Calu3 (cell line): ENCODE measurements around the gene AGBL4. TPM values are rescaled to one million over a fixed set of nuclear protein-coding genes. Genes with fewer than 3 reads are reported as not detected.

Experiments
- BruUV-seq: library from RNA; stranded (reverse); fragments of 400-500 nt; replicated peaks from 2 replicates; lab custom pipeline; 2021; lab: Mats Ljungman, UMichigan
- CTCF ChIA-PET: fragments of 300-600 bp; sonication (Branson Sonifier 250); formaldehyde crosslinking; loops from one replicate; lab custom pipeline; 2022; ENCODE audit warnings: antibody characterized with exemption; lab: Charles Lee
- DNase-seq: peaks from one replicate; pipeline ENCODE4 v3.0.0; 2022
- H3K27ac Mint-ChIP-seq: one replicate; pipeline ENCODE4 v1.8.0; 2022; ENCODE audit warnings: mixed read lengths; ENCODE audit not compliant: unreplicated experiment
- H3K27me3 Mint-ChIP-seq: one replicate; pipeline ENCODE4 v1.8.0; 2022; ENCODE audit warnings: mixed read lengths; ENCODE audit not compliant: unreplicated experiment
- H3K36me3 Mint-ChIP-seq: one replicate; pipeline ENCODE4 v1.8.0; 2022; ENCODE audit warnings: mild to moderate bottlenecking, moderate library complexity, mixed read lengths; ENCODE audit not compliant: insufficient read depth, unreplicated experiment
- H3K4me1 Mint-ChIP-seq: one replicate; pipeline ENCODE4 v1.8.0; 2022; ENCODE audit warnings: mild to moderate bottlenecking, low read depth, mixed read lengths; ENCODE audit not compliant: unreplicated experiment
- H3K4me3 Mint-ChIP-seq: one replicate; pipeline ENCODE4 v1.8.0; 2022; ENCODE audit warnings: mild to moderate bottlenecking, low read depth, moderate library complexity, mixed read lengths; ENCODE audit not compliant: unreplicated experiment
- H3K9me3 Mint-ChIP-seq: one replicate; pipeline ENCODE4 v1.8.0; 2022; ENCODE audit warnings: low read depth, mixed read lengths; ENCODE audit not compliant: unreplicated experiment
- CTCF ChIP-seq: fragments of 200-600 bp; IDR thresholded peaks from one replicate; pipeline ENCODE4 v1.8.0; 2022; ENCODE audit warnings: antibody characterized with exemption; ENCODE audit not compliant: unreplicated experiment
- intact Hi-C: fragments of 100-400 bp; cut with micrococcal nuclease; formaldehyde crosslinking; loops from one replicate; pipeline ENCODE4 v1.10.0; 2022; ENCODE audit not compliant: unreplicated experiment
- total RNA-seq: library from RNA; stranded (reverse); gene quantifications from 2 replicates; pipeline ENCODE4 v1.2.3, GENCODE V29; 2022

Gene AGBL4
- total RNA-seq, 1 experiment from 2014 or later, result not detected

- peaks cover 76% of the 10 kb centered on the region for H3K27me3 Mint-ChIP-seq
- H3K4me1 Mint-ChIP-seq, result no peaks in the 10 kb centered on the region
- H3K36me3 Mint-ChIP-seq, result no peaks in the 10 kb centered on the region
- no peak overlapping the region for H3K27ac Mint-ChIP-seq
- CTCF ChIA-PET, result no interaction called here
- no peak overlapping the region for H3K4me3 Mint-ChIP-seq
- no peak for DNase-seq
- peaks cover 2% of the 10 kb centered on the region for H3K9me3 Mint-ChIP-seq
- no peak for TF ChIP-seq CTCF
- BruUV-seq, result no TSS peak
- intact Hi-C loops, result no loop called here
Observed at GRCh38 chr1:48563021-48563420, 1460.7 kb downstream of the AGBL4 start.

- Mint-ChIP-seq H3K4me3 (no peak overlapping the region), H3K27ac (no peak overlapping the region), H3K27me3 (peaks cover 83% of the 10 kb centered on the region), H3K36me3 (no peaks in the 10 kb centered on the region), H3K9me3 (peaks cover 2% of the 10 kb centered on the region), H3K4me1 (no peaks in the 10 kb centered on the region)
- no peak for TF ChIP-seq CTCF
- no TSS peak for BruUV-seq
- intact Hi-C loops, result no loop called here
- DNase-seq, result no peak
- CTCF ChIA-PET, result no interaction called here
Observed at GRCh38 chr1:48561444-48561843, 1462.3 kb downstream of the AGBL4 start.

- Mint-ChIP-seq H3K27ac (no peak overlapping the region), H3K27me3 (peaks cover 85% of the 10 kb centered on the region), H3K4me3 (no peak overlapping the region), H3K9me3 (peaks cover 2% of the 10 kb centered on the region), H3K36me3 (no peaks in the 10 kb centered on the region), H3K4me1 (no peaks in the 10 kb centered on the region)
- BruUV-seq, result no TSS peak
- no peak for TF ChIP-seq CTCF
- CTCF ChIA-PET, result no interaction called here
- no peak for DNase-seq
- intact Hi-C loops, result no loop called here
Observed at GRCh38 chr1:48560577-48560976, 1463.2 kb downstream of the AGBL4 start.

GRCh38 chr1:48560116-48560515 lies 1463.6 kb downstream of the AGBL4 start:
- peaks cover 90% of the 10 kb centered on the region for H3K27me3 Mint-ChIP-seq
- BruUV-seq, result no TSS peak
- no peak for TF ChIP-seq CTCF
- H3K36me3 Mint-ChIP-seq, result no peaks in the 10 kb centered on the region
- intact Hi-C loops, result no loop called here
- CTCF ChIA-PET, result no interaction called here
- H3K27ac Mint-ChIP-seq, result no peak overlapping the region
- H3K4me3 Mint-ChIP-seq, result no peak overlapping the region
- H3K4me1 Mint-ChIP-seq, result no peaks in the 10 kb centered on the region
- peaks cover 2% of the 10 kb centered on the region for H3K9me3 Mint-ChIP-seq
- no peak for DNase-seq
